NCI-H2227 (cell line): ENCODE data around the gene SH3PXD2A.
"Not testable (repeated sequence)": the region's sequence is repeated elsewhere in the genome, so short reads cannot be mapped to it uniquely, and the experiment has no call there.

Experiments used
- DNase-seq: peaks from one replicate; lab custom pipeline; 2025; ENCODE audit not compliant: unreplicated experiment; lab: John Stamatoyannopoulos, UW

The SH3PXD2A gene

DNA sequence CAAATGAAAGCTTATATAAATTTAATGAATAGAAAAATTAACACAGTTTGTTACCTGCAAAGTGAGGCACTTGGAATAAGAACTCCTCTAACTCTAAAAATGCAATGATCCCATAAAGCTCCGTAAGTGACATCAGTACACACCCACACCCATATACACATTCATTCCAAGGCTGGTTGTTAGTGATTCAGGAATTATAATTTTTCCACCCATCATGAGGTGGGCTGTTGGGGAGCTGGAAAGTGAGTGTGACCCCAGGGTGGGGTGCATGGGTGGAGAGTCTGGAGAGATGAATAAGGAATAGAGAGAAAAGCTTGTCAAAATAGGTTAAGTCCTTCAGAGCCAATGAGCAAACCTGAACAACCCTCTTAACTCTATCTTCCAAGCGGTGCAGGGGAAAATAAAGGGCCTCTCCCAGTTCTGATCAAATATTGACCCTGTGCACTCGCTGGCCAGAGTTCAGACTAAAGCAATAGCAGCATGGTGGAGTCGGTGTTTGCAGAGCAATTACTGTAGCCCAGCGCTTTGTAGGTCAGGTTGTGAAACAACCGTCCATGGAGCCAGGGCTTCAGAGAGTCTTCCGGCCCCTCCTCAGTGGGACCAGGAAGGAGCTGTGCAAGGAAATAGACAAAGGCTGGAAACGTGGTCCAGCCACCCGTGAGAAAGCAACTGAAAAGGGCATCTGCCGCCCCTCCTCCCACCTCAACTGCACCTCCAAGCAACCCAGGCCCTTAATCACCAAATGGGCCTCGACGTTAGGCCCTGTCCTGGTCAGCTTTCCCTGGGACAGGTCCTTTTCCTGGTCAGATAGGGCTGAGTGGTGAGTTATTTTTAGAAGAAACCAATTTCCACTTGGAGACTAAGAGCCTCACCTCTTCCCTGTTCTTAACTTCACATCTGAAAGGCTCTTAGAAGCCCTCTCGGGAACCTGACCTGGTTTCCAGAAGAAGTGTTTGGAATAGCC lies 61.2 kb downstream of the SH3PXD2A start:
- no peak for DNase-seq

DNA sequence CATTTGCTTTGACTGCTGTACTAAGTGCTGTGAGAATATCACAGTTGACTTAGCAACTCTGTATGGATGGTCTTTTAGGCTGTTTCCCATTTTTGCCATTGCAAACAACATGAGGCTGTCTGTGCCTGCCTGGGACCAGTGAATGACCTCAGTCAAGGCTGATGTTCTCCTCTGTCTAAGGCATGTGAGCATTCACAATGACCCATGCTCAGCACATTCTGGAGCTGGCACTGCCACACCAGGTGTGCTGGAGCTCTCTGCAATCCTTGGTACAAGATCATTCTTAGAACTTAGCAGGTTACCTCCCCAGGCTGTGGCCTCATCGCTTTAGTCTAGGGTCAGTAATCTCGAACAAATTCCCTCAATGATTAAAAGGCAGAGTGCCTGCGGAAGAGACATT lies 61.9 kb downstream of the SH3PXD2A start:
- no peak for DNase-seq

DNA sequence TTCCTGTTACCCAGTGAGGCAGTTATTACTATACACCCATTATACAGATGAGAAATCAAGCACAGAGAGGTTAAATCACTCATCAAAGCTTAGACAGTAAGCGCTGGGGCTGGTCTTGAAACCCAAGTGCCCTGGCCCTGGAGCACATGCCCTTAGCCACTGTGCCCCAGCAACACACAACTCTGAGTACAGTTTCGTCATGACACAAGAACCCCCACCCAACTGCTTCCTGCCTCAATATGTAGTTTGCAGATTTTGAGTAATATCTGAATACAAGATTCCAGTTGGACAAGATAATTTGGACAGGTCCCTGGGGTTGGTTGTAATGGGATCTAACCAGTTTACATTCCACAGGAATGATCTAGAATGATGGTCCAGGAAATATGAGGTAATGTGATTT lies 62.8 kb downstream of the SH3PXD2A start:
- no peak for DNase-seq

DNA sequence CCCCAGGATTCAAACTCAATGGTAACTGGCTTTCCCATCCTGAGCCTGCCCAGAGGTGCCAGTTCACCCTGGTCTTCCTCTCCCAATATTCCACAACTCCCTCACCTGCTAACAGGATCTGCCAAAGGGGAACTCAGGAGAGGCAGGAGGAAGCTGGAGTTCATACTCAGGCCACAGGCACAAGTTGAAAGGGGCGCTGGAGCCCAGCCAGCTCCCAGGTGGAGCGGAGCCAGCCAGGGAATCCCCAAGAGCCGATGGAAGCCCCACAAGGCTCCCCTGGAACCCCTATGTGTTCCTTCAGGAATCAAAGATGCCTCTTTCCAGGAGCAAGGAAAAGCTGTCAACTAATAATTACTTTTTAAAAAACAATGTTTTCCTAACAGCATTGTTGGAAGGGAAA lies 63.5 kb downstream of the SH3PXD2A start:
- no peak for DNase-seq

DNA sequence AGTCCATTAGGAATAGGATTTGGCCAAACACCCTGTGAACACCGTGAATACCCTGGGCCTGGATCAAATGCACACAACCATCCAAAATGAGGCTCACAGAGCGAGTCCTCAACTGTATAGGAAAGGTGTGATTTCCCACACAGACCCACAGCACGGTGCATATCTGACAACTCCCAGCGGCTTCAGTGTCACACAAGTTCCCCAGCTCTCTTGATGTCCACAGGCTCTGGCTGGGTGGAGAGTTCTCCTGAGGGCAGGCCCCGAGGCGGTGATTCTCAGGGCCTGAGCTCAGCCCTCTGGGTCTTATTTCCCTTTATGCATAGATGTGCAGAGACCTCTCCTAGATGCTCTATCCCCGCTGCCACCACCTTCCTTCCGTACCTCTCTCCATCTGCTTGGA lies 64.1 kb downstream of the SH3PXD2A start:
- DNase-seq = no peak

DNA sequence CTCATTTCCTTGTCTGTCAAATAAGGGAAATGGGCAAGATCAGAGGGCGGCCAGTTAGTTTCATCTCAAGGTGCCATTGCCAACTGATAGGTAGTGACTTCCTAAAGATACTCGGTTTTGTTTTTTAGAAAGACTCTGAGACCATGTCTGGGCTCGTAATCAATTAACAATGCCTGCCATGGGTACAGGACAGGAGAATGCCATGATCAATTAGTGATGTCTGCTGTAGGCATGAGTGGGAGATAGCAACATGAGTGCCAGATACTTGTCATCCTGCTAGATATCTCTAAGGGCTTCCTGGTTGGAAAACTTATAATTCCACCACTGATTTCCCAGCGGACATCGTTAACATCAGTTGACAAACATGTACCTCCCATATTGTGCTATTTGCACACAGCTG lies 64.8 kb downstream of the SH3PXD2A start:
- no peak for DNase-seq

DNA sequence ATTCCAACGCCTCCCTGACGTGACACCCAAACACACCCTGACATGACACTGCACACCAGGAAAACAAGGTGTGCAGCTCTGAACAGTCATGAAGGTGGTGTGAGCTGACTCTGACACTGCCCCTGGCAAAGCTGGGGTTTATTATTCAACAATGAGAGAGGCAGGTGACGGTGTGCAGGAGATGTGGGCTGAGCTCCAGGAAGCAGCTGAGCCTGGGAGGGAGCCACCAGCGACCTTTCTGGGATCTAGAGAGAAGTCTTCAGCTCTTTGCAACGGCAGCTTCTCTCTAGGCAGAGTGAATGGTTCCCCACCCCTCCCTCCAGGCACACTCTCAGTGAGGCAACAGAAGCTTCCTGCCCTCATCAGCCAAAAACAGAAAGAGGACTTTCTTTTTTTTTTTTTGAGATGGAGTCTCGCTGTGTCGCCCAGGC lies 65.6 kb downstream of the SH3PXD2A start:
- DNase-seq = no peak

DNA sequence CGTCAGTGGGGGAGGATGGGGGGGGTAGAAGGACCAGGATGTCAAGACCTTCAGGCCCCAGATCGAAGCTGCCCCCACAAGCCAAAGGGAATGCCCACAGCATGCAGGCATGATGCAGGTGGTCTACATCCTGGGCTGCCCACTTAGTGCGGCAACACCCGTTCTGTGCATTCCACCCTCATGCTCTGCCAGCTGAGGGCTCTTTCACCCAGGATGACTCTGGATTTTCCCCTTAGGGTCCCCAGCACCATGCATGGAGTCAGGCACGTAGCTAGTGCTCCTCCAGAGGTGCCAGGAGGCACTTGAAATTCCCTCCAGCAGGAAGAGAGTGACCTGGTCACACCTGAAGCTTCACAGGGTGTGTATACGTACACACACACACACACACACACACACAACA lies 66.2 kb downstream of the SH3PXD2A start:
- no peak for DNase-seq

DNA sequence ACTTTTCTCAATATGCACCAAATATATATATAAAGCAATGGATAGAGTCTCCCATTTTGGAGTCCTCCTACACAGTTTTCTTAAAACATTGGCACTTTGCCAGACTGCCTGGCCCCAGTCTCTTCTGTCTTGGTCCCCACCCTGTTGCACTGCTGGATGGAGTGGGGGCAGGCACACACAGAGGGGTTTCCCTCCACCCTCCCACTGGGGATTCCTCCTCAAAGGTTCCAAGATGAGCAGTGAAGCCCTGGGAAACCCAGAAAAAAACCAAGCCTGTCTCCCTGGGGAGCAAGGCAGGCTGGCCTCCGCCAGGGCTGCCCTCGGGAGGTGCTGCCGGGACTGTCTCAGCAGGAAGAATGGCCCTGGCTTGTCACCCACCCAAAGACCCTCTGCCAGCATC lies 68.0 kb downstream of the SH3PXD2A start:
- DNase-seq = no peak

DNA sequence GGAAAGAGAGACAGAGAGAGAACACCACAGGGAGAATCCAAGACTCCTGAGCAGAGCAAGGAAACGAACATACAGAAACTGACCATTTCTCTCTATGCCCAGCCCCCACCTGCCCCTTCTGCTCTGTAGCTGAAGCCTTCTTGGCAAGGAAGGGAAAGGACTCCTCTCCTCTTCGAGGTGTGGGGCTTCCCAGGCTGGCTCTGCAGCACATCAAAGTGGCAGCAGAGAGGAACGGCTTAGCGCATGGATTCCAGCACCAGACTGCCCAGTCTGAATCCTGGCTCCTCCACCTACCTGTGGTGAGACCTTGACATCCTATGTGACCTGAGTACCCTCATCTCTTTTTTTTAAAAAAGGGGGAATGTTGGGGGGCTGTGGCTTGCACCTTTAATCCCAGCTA lies 69.4 kb downstream of the SH3PXD2A start:
- DNase-seq = no peak

DNA sequence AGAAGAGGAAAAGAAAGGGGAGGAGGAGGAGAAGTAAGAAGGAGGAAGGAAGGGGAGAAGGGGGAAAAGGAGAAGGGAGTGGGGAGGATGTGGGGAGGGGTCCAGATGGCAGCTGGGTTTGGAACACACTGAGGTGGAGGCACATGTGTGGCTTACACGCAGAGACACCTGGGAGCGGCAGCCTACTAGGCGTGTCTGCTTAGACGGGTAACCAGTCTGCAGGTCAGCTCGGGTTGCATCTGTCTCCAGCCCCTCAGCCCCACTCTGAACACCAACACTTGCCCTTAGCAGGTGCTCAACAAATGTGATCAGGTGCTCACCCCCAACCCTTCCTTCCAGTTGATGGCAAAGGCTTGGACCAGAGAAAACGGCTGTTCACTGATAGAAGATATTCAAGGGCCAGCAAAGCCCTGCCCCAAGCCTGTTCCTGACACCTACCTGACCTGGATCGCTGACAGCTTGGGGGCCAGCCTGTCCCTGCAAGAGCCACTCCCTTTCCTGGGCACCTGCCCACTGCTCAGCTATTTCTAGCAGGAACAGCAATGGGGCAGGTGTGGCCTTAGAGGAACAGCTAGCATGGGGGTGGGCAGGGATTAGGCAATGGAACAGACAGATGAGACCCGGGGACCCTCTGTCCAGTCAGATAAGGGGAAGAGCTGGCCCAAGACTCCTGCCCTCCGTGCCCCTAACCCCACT lies 70.5 kb downstream of the SH3PXD2A start:
- no peak for DNase-seq

DNA sequence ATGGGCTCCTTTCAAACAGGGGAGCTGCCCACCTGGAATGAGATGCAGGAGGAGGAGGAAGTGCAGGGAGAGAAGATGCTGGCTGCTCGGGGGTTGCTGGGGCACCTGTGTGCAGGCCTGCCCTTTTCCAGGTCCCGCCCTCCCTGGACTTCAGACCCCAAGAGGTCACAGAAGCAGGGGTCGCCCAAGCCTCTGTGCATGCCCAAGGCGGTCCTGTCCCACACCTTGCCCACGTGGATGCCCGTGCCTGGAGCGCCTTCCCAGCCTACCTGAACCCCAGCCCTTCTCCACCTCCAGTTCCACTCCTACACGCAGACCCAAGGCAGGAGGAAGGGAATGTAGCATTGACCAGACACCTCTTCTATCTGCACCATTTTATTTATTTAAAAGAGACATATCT lies 71.3 kb downstream of the SH3PXD2A start:
- DNase-seq = no peak

DNA sequence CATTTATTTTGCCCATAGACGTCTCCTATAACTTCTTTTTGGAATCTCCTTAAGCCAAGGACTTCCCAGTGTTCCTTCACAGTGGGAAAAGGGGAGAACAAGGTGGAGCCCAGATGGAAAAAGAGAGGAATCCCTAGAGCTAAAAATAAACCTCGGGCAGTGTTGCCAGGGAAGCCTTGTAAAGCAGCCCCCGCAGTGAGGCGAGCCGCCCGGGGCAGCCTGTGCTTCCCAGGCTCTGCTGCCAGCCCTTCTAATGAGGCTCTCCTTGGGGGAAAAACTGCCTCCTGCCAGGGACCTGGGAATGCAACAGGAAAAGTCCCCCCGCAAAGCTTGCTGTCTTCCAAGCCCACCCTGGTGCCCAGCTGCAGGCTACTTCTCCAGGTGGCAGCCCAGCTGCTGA lies 71.7 kb downstream of the SH3PXD2A start:
- peak; percentile 31 for DNase-seq

DNA sequence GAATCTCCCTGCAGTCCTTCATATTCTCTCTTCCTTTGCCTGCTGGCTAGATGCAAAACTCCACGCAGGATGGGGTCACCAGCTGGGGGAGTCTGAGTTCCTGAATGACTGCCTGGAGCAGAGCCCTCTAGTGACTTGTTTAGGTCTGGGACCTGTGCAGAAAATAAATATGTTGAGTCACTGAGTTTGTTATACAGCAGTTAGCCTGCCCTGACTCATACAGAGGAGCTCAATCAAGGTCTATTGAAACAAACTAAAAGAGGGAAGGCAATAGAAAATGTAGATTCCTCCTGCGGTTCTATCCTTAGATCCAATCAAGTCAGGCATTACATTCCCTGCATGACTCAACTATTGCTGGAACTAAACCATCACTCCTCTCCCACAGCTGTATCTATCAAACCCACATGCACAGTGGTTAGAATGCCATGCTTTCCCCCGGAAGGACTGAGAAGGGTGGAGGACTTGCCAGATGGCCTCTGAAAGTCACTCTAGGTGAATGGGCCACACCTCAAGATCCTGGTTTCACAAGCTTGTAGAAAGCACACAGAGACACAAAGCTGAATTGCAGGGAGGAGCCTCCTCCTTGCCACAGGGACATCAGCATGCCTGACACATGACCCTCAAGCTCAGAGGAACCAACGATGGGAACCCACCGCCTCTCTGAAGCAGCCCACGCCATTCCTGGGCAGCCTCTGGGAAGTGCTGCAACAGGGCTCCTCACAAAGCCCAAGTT lies 73.9 kb downstream of the SH3PXD2A start:
- no peak for DNase-seq

DNA sequence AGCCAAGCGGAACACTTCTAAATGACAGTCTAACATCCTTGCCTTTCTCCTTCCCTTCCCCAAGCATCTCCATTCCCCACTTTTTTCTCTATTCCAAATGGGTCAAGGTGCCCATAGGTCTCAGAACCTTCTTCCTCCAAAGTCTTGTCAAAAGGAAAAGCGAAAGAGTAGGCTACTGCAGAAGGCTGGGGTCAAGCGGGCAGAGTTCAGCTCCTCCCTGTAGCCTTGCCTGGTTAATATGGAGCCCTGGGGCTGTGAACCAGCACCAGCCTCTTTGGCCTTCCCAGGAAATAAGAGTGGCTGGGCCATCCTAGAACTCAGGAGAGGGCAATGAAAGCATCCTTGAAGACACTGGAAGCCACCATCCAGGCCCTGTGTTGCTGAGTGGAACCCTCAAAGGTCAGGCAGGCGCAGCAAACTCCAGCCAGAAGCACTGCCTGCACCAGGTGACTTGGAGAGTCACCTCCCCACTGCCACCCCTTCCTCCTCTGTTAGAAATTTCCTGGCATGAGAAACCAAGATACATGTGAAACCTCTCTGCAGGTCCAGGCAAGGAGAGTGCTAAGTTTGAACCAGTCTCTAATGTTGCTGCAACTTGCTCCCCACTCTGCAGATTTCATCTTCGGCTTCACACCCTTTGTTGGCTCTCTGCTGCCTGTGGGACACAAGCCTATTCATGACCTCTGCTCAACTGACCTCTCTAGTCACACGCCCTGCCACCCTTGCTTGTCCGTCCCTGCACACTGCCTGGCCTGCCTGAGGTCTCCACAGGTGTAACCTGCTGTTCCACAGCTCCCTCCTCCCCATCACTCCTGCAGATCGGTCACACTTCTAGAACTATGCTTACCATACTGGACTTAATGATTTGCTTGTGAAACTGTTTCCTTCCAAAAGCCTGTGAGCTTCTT lies 74.9 kb downstream of the SH3PXD2A start:
- no peak for DNase-seq

DNA sequence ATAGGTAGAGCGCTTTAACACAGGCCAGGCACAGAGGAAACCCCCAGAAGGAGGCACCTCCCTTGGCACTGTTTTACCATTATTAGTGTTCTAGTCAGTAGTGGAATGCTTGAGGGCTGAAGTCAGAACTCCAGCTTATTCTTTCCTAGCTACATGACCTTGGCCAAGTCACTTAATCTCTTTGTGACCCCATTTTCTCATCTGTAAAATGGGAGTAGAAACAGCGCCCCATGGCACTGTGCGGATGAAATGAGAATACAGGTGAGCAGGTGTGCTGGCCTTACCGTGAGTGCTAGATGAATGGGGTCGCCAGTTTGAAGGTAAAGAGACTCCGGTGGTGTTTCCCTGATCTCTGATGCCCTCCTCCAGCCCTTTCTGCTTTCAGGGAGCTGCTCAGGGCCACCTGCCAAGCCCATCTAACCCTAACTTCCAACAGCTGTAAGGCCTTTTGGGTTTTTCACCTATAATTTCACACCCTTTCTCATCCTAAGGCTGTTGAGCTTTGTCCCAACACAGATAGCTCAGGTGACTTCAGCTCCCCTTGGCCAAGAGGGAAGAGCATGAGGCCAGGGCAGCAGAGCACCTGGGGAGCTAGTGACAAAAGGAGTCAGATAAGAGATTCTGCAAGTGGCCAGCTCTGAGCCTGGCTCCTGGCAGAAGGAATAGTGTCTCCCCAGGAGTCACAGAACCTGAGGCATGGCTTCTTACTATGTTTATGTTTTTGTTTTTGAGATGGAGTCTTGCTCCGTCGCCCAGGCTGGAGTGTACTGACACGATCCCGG lies 76.8 kb downstream of the SH3PXD2A start:
- no peak for DNase-seq

DNA sequence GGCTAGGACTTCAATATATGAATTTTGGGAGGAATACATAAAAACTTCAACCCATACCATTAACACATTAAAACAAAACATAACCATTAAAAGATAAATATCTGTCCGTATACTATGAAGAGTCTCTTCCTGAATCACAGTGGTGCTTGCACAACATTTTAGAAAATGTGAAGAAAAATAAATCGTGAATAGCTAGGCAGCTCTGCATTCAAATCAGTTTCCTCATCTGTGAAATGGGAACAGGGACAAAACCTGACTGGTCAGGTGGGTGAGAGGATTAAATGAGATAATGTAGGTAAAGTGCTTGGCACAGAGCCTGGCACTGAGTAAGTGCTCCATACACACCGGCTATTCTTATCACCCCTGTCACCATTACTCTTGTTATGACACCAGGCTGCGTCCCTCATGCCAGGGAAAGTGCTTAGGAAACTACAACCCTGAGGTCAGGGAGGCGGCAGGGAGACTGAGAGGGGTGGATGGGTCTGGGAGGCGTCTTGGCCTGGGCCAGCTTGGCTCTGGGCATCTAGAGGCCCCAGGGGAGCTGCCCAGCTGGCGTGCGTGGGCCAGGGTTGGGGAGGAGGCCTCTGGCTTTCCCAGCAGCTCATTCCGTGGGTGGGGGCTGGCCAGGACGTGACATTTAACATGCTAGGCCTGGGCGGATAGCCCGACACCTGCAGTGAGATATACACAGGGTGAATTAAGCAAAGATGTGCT lies 78.3 kb downstream of the SH3PXD2A start:
- no peak for DNase-seq

DNA sequence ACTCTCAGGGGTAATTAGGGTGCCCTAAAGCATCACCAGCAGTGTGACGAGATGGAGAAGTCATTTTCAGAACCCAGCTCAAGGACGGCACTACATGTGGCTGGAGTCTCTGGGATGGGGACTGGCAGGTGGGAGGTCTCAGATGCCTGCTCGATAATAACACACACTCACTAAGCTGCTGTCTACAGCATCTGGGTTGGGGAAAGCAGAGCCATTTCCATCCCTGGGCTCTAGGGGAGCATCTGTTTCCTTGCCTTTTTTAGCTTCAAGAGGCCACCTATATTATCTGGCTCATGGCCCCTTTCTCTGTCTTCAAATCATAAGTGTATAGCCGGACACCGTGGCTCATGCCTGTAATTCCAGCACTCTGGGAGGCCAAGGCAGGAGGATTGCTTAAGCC lies 79.6 kb downstream of the SH3PXD2A start:
- DNase-seq = peak; percentile 29

DNA sequence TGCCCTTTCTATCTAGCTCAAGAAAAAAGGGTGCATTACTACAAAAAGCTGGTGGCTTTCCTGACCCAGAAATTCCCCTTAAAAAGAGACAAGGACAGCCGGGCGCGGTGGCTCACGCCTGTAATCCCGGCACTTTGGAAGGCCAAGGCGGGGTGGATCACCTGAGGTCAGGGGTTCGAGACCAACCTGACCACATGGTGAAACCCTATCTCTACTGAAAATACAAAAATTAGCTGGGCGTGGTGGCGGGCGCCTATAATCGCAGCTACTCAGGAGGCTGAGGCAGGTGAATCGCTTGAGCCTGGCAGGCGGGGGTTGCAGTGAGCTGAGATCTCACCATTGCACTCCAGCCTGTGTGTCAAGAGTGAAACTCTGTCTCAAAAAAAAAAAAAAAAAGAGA lies 82.5 kb downstream of the SH3PXD2A start:
- not testable (repeated sequence) for DNase-seq
